WI38 (cell line): ENCODE results near the gene SLF1.
A peak's percentile ranks its signal among the peaks of the same experiment; 100 is the strongest.

Experiments
- H3K4me3 ChIP-seq: 2 replicates; pipeline ENCODE4 v1.5.1; 2011; ENCODE audit warnings: low read depth, mild to moderate bottlenecking, control low read depth, low read length
- CTCF ChIP-seq: IDR thresholded peaks from 2 replicates; pipeline ENCODE4 v1.5.1; 2012; ENCODE audit warnings: low read depth, mild to moderate bottlenecking, control low read depth, low read length

Gene SLF1

DNA sequence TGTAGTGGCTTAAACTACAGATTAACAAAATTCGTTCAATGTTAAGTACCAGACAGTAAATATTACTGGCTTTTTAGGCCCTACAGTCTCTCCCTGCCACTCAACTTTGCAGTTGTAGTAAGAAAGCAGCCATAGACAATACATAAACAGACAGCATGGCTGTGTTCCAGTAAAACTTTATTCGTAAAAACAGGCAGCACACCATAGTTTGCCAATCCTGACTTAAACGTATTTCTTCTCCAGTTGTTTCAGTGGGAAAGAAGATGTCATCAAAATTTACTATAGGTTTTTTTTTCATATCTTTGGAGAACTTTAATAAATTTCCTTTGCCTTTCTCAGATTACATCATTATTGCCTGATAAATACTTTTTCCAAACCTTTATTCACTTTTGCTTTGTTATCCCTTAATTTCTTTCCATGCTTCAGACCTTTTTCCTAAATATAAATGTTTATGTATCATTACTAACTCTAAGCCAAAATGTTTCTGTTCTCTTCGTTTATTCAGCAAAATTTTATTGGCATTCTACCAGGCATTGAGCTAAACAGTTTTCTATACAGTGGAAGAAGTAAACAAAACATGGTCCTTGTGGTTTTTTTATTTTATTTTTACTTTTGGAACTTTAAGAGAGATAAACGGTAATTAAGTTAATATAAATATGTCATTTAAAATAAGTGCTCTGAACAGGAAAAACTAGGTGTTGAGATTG lies 64.5 kb downstream of the SLF1 start:
- no peak overlapping the region for H3K4me3 ChIP-seq
- TF ChIP-seq CTCF = no peak

- no peak overlapping the region for H3K4me3 ChIP-seq
- no peak for TF ChIP-seq CTCF
These were observed 71.4 kb downstream of the SLF1 start for GRCh38 chr5:94689908-94690307.

GRCh38 chr5:94690778-94691177 lies 72.3 kb downstream of the SLF1 start:
- TF ChIP-seq CTCF = no peak
- no peak overlapping the region for H3K4me3 ChIP-seq

DNA sequence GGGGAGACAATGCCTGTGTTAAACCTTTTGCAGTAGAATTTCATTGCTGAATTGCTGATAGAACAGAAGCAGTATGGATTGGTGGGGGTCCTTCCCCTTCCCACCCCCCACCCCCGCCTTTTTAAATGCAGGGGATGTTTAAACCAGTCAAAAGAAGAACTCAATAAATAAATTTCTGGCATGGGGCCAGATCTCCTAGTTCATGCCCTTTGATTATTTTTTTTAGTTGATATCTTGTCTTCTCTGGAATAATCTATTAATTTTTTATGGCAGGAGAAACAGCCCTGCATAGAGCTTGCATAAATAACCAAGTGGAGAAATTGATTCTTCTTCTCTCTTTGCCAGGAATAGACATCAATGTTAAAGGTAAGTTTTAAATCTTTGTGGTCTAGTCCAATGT lies 72.8 kb downstream of the SLF1 start:
- no peak for TF ChIP-seq CTCF
- no peak overlapping the region for H3K4me3 ChIP-seq

- H3K4me3 ChIP-seq = no peak overlapping the region
- no peak for TF ChIP-seq CTCF
These were observed 73.5 kb downstream of the SLF1 start for GRCh38 chr5:94691949-94692348.

GRCh38 chr5:94692581-94692980 lies 74.1 kb downstream of the SLF1 start:
- H3K4me3 ChIP-seq = no peak overlapping the region
- no peak for TF ChIP-seq CTCF

DNA sequence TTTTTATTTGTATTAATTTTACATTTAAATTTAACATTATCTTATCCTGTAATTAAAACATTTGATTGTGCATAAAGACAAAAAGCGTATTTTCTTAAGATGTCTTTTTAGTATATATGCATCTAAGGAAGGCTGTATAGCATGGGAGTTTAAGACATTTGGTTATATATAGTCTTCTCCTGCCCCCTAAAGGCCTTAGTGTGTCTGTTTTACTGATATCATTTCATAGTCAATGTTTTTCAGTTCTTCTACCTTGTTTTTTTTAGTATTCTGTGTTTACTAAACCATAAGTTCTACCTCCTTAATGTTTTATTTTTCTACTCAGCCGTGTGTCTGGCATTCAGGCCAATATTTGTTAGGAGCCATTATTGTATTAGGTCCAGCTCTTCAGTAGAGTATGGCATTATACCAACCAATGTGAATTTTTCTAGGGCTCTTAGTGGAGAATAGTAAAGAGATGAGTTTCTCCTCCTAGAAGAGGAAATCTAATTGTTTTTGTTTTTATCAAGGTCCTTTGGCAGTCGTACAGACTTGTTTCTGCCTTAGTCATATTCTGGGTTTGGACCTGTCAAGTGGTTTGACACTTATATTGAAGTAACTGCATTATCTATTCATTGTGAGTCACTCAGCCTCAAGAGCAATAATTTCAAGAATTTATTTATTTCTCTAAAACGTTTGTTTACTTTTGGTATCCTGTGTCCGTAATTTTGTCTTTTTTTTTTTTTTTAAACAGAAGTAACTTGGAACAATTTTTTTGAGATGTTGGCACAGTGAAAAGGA lies 74.8 kb downstream of the SLF1 start:
- no peak overlapping the region for H3K4me3 ChIP-seq
- TF ChIP-seq CTCF = peak; percentile 15; the same call in 1 of the 2 replicates
